GM19351 (cell line): Measurements from ENCODE around the gene MPG.
"Not testable (repeated sequence)": the region's sequence is repeated elsewhere in the genome, so short reads cannot be mapped to it uniquely, and the experiment has no call there.

Source experiments
- ATAC-seq: cut with Tn5 transposase; IDR thresholded peaks from one replicate; pipeline ENCODE4 v1.9.1; 2021; ENCODE audit warnings: mild to moderate bottlenecking, moderate library complexity; ENCODE audit not compliant: unreplicated experiment

Gene MPG

GRCh38 chr16:77807-78443, at the start of gene MPG:
Gene MPG, plus strand, starts transcription at chr16:78225. Its CDS starts 85 bp downstream, at chr16:78310.
- ATAC-seq = peak; percentile 74

- ATAC-seq = not testable (repeated sequence)
These were observed 47.4 kb upstream of the MPG start for GRCh38 chr16:30627-31026.

GRCh38 chr16:33154-33876, 44.7 kb upstream of the MPG start:
- not testable (repeated sequence) for ATAC-seq

GRCh38 chr16:33877-34647, 44.0 kb upstream of the MPG start:
- no peak for ATAC-seq

- ATAC-seq = no peak
These were observed 43.4 kb upstream of the MPG start for GRCh38 chr16:34648-34987.

- ATAC-seq = no peak
These were observed 42.9 kb upstream of the MPG start for GRCh38 chr16:35011-35677.

- no peak for ATAC-seq
These were observed 42.2 kb upstream of the MPG start for GRCh38 chr16:35678-36305.

GRCh38 chr16:36336-36984, 41.6 kb upstream of the MPG start:
- ATAC-seq = no peak

- ATAC-seq = no peak
These were observed 40.5 kb upstream of the MPG start for GRCh38 chr16:37511-37910.

- not testable (repeated sequence) for ATAC-seq
These were observed 39.8 kb upstream of the MPG start for GRCh38 chr16:38206-38605.

GRCh38 chr16:38941-39892, 38.8 kb upstream of the MPG start:
- peak; percentile 87 for ATAC-seq

- ATAC-seq = no peak
These were observed 36.5 kb upstream of the MPG start for GRCh38 chr16:41439-42068.

- no peak for ATAC-seq
These were observed 36.0 kb upstream of the MPG start for GRCh38 chr16:42069-42457.

- no peak for ATAC-seq
These were observed 35.3 kb upstream of the MPG start for GRCh38 chr16:42691-43090.

- ATAC-seq = no peak
These were observed 34.7 kb upstream of the MPG start for GRCh38 chr16:43294-43693.

- ATAC-seq = no peak
These were observed 33.4 kb upstream of the MPG start for GRCh38 chr16:44655-45054.

GRCh38 chr16:45454-45853, 32.6 kb upstream of the MPG start:
- no peak for ATAC-seq

GRCh38 chr16:46510-46909, 31.5 kb upstream of the MPG start:
- not testable (repeated sequence) for ATAC-seq

- no peak for ATAC-seq
These were observed 30.8 kb upstream of the MPG start for GRCh38 chr16:47234-47633.
